Uterus (tissue), 4 donors: ENCODE results near the gene MAGEB3. TPM values are rescaled to one million over a fixed set of nuclear protein-coding genes. Genes with fewer than 3 reads are reported as not detected.

ENCODE experiments used
- DNase-seq, 2 donors: peaks; one replicate each; pipeline ENCODE4 v3.0.0-alpha.2; 2019 to 2020
- H3K27ac ChIP-seq, 2 donors: fragments of 200-600 bp; sonication (generic); 1 replicate in 1 of 2; 2 replicates in 1 of 2; pipeline ENCODE4 v1.5.1; 2016 to 2018
- H3K27me3 ChIP-seq, 2 donors: fragments of 200-600 bp; sonication (generic); one replicate each; pipeline ENCODE4 v1.5.1; 2018 to 2019; ENCODE audit warnings: control low read depth in 1 of 2
- H3K36me3 ChIP-seq, 2 donors: fragments of 200-600 bp; sonication (generic); one replicate each; pipeline ENCODE4 v1.5.1; 2019; ENCODE audit warnings: control low read depth in 1 of 2
- H3K4me1 ChIP-seq, 2 donors: fragments of 200-600 bp; sonication (generic); one replicate each; pipeline ENCODE4 v1.5.1; 2018 to 2019; ENCODE audit warnings: control low read depth in 1 of 2
- H3K4me3 ChIP-seq, 2 donors: fragments of 200-600 bp; sonication (generic); 1 replicate in 1 of 2; 2 replicates in 1 of 2; pipeline ENCODE4 v1.5.1; 2018 to 2019; ENCODE audit warnings: mild to moderate bottlenecking in 1 of 2
- H3K9me3 ChIP-seq, 2 donors: fragments of 200-600 bp; sonication (generic); one replicate each; pipeline ENCODE4 v1.5.1; 2019; ENCODE audit warnings: control low read depth in 1 of 2
- CTCF ChIP-seq, 4 experiments: fragments of 200-600 bp in 2 of 4; fragments of 450-650 bp in 2 of 4; sonication (generic) in 2 of 4; IDR thresholded peaks; one replicate each; pipeline ENCODE4 v1.5.1; 2016 to 2019; ENCODE audit warnings: antibody characterized with exemption in 4 of 4, mild to moderate bottlenecking in 2 of 4, moderate library complexity in 1 of 4
- POLR2A ChIP-seq, 2 donors: fragments of 450-650 bp; IDR thresholded peaks; one replicate each; pipeline ENCODE4 v1.6.1; 2016; ENCODE audit warnings: antibody characterized with exemption in 2 of 2, mild to moderate bottlenecking in 1 of 2, moderate library complexity in 1 of 2
- intact Hi-C: fragments of 100-400 bp; cut with DNase I; formaldehyde crosslinking; loops from one replicate; pipeline ENCODE4 v1.15.1; 2023; ENCODE audit warnings: low total_unique reads
- total RNA-seq, 4 donors: library from RNA; depleted of rRNA in 3 of 4; stranded (reverse); fragments of >200 nt in 3 of 4; gene quantifications; one replicate each; pipeline versions ENCODE4 v1.1.0 to v1.2.4, GENCODE V29; 2014 to 2023
- donor health status: DM: yes; HTN: yes; CAD: no.

MAGEB3 gene
- total RNA-seq, 4 donors from 2014 or later: not detected

GRCh38 chrX:30220661-30221060, 9.8 kb upstream of the MAGEB3 start:
- DNase-seq: no peak
- TF ChIP-seq CTCF (IDR thresholded peaks at IDR 0.05): no peak
- TF ChIP-seq POLR2A (IDR thresholded peaks at IDR 0.05): no peak
- no peaks in the 10 kb centered on the region for H3K36me3 ChIP-seq
- H3K4me1 ChIP-seq: no peaks in the 10 kb centered on the region
- H3K9me3 ChIP-seq: no peaks in the 10 kb centered on the region
- no peak overlapping the region for H3K4me3 ChIP-seq
- no peaks in the 10 kb centered on the region for H3K27me3 ChIP-seq
- H3K27ac ChIP-seq: no peak overlapping the region
- intact Hi-C loops: no loop called here

GRCh38 chrX:30224536-30224935, 5.9 kb upstream of the MAGEB3 start:
- no peaks in the 10 kb centered on the region for H3K36me3 ChIP-seq
- no peaks in the 10 kb centered on the region for H3K27me3 ChIP-seq
- H3K4me3 ChIP-seq: no peak overlapping the region
- H3K27ac ChIP-seq: no peak overlapping the region
- no peaks in the 10 kb centered on the region for H3K9me3 ChIP-seq
- DNase-seq: no peak
- TF ChIP-seq POLR2A (IDR thresholded peaks at IDR 0.05) (no peak), CTCF (IDR thresholded peaks at IDR 0.05) (no peak)
- no peaks in the 10 kb centered on the region for H3K4me1 ChIP-seq
- intact Hi-C loops: no loop called here

GRCh38 chrX:30228526-30228925, 1.9 kb upstream of the MAGEB3 start:
- Histone ChIP-seq H3K27me3 (no peaks in the 10 kb centered on the region), H3K4me1 (no peaks in the 10 kb centered on the region), H3K9me3 (no peaks in the 10 kb centered on the region), H3K27ac (no peak overlapping the region), H3K36me3 (no peaks in the 10 kb centered on the region), H3K4me3 (no peak overlapping the region)
- DNase-seq: no peak
- TF ChIP-seq CTCF (IDR thresholded peaks at IDR 0.05): no peak
- TF ChIP-seq POLR2A (IDR thresholded peaks at IDR 0.05): no peak
- intact Hi-C loops: no loop called here

DNA sequence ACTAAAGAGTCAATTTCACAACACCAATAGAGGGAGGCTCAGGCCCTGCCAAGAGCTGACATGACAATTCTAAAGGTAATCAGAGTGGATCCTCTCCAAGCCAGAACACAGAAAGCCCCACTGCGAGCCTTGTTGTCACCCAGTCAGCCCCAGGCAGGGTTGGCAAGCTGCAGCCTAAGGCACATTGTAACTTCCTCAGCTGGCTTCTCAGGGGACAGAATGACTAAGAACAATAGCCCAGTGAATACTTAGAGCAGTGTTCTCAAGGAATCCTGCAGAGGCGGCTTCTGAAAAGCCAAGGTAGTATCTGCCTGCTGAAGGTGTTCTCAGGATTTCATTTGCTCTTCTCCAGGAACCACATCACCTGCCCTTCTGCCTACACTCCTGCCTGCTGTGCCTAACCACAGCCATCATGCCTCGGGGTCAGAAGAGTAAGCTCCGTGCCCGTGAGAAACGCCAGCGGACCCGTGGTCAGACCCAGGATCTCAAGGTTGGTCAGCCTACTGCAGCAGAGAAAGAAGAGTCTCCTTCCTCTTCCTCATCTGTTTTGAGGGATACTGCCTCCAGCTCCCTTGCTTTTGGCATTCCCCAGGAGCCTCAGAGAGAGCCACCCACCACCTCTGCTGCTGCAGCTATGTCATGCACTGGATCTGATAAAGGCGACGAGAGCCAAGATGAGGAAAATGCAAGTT, 11.4 kb downstream of the MAGEB3 start, which contains the start of gene MAGEB4:
TSS of gene MAGEB4 (plus strand) at position 277 of the 692 bp plus-strand sequence. CDS start at position 413, 136 bp downstream.
- Histone ChIP-seq H3K9me3 (no peaks in the 10 kb centered on the region), H3K27ac (no peak within 1 kb of the TSS), H3K27me3 (no peaks in the 10 kb centered on the region), H3K36me3 (no peaks in the 10 kb centered on the region), H3K4me1 (no peaks in the 10 kb centered on the region), H3K4me3 (no peak within 1 kb of the TSS)
- intact Hi-C loops: no loop called here
- TF ChIP-seq CTCF (IDR thresholded peaks at IDR 0.05) (no peak), POLR2A (IDR thresholded peaks at IDR 0.05) (no peak)
- no peak for DNase-seq

GRCh38 chrX:30246769-30247489, 16.5 kb downstream of the MAGEB3 start, which contains the start of gene MAGEB1:
Gene MAGEB1, plus strand, starts transcription at chrX:30247146. Its CDS starts 3,348 bp downstream, at chrX:30250494.
- no peak within 1 kb of the TSS for H3K4me3 ChIP-seq
- H3K27me3 ChIP-seq: no peaks in the 10 kb centered on the region
- no peaks in the 10 kb centered on the region for H3K4me1 ChIP-seq
- H3K36me3 ChIP-seq: no peaks in the 10 kb centered on the region
- DNase-seq: no peak
- H3K9me3 ChIP-seq: no peaks in the 10 kb centered on the region
- no peak within 1 kb of the TSS for H3K27ac ChIP-seq
- no peak for TF ChIP-seq CTCF (IDR thresholded peaks at IDR 0.05)
- TF ChIP-seq POLR2A (IDR thresholded peaks at IDR 0.05): no peak
- intact Hi-C loops: no loop called here
